Sigmoid colon (tissue), 7 donors: ENCODE data around the gene SHB. TPM values are rescaled to one million over a fixed set of nuclear protein-coding genes. Genes with fewer than 3 reads are reported as not detected.
A peak's percentile ranks its signal among the peaks of the same experiment; 100 is the strongest.

Source experiments
- DNase-seq: peaks from one replicate; pipeline ENCODE4 v3.0.0-alpha.2; 2019
- H3K27ac ChIP-seq, 4 donors: fragments of 200-600 bp; sonication (generic); one replicate each; pipeline ENCODE4 v1.5.1; 2016 to 2019; ENCODE audit warnings: mild to moderate bottlenecking in 1 of 4
- H3K27me3 ChIP-seq, 3 donors: fragments of 200-600 bp; sonication (generic); one replicate each; pipeline ENCODE4 v1.5.1; 2019; ENCODE audit warnings: mild to moderate bottlenecking in 1 of 3
- H3K36me3 ChIP-seq, 4 donors: fragments of 200-600 bp; sonication (generic); one replicate each; pipeline ENCODE4 v1.5.1; 2016 to 2019
- H3K4me1 ChIP-seq, 4 donors: fragments of 200-600 bp; sonication (generic); one replicate each; pipeline ENCODE4 v1.5.1; 2017 to 2019
- H3K4me3 ChIP-seq, 4 donors: fragments of 200-600 bp; sonication (generic); one replicate each; pipeline ENCODE4 v1.5.1; 2017 to 2019; ENCODE audit warnings: mild to moderate bottlenecking in 2 of 4, moderate library complexity in 1 of 4
- H3K9me3 ChIP-seq, 4 donors: fragments of 200-600 bp in 3 of 4; sonication (generic) in 3 of 4; one replicate each; pipeline versions ENCODE4 v1.5.1 to v1.6.1; 2013 to 2019
- EP300 ChIP-seq, 4 donors: sonication (generic); formaldehyde crosslinking; IDR thresholded peaks; one replicate each; pipeline ENCODE4 v1.6.1; 2017; ENCODE audit warnings: antibody characterized with exemption in 4 of 4
- POLR2A ChIP-seq, 2 donors: fragments of 450-650 bp; IDR thresholded peaks; one replicate each; pipeline ENCODE4 v1.6.1; 2016; ENCODE audit warnings: antibody characterized with exemption in 2 of 2, mild to moderate bottlenecking in 2 of 2, moderate library complexity in 2 of 2
- POLR2AphosphoS5 ChIP-seq, 4 donors: sonication (generic); formaldehyde crosslinking; IDR thresholded peaks; one replicate each; pipeline ENCODE4 v1.6.1; 2017; ENCODE audit warnings: antibody characterized with exemption in 4 of 4
- WGBS, 2 donors: extraction: QIAGEN DNeasy Blood & Tissue Kit; methylation state at CpG; one replicate each; pipeline ENCODE4 v1.1.7; 2013; 5-methylcytosine and 5-hydroxymethylcytosine counted together
- intact Hi-C: fragments of 100-400 bp; cut with DNase I; formaldehyde crosslinking; loops from one replicate; pipeline ENCODE4 v1.15.1; 2023
- polyA plus RNA-seq, 3 donors: library from polyadenylated mRNA; stranded (reverse); fragments of 200-250 nt; gene quantifications; one replicate each; pipeline ENCODE4 v1.2.3, GENCODE V29; 2013
- total RNA-seq, 4 donors: library from RNA; depleted of rRNA; stranded (reverse); fragments of >200 nt; gene quantifications; one replicate each; pipeline ENCODE4 v1.1.0, GENCODE V29; 2016
- TF ChIP-seq, protein P1 (sequence below), 4 experiments: fragments of 450-650 bp in 3 of 4; fragments of 200-600 bp in 1 of 4; IDR thresholded peaks; one replicate each; pipeline ENCODE4 v1.5.1; 2016 to 2019; ENCODE audit warnings: antibody characterized with exemption in 4 of 4, mild to moderate bottlenecking in 3 of 4, moderate library complexity in 2 of 4
- donor health status: healthy with polysubstance abuse.
- donor health status: Bipolar disorder and iron deficiency.
- donor health status: healthy.

Gene SHB
- total and polyA plus RNA-seq, 7 donors: 6.8 to 33.7 (median 10.2) TPM

GRCh38 chr9:37950561-37950960 lies 118.5 kb downstream of the SHB start:
- Histone ChIP-seq H3K9me3 (no peaks in the 10 kb centered on the region), H3K4me3 (no peak overlapping the region), H3K27me3 (no peaks in the 10 kb centered on the region), H3K4me1 (peaks cover 0 to 30% (median 18%) of the 10 kb centered on the region in 4 donors), H3K36me3 (peaks cover 0 to 37% (median 2%) of the 10 kb centered on the region in 4 donors), H3K27ac (no peak overlapping the region)
- WGBS, 2 donors: 95 to 97% methylated on average over 12 of the region's 12 CpGs
- intact Hi-C loops: no loop called here
- DNase-seq: no peak
- TF ChIP-seq POLR2AphosphoS5 (IDR thresholded peaks at IDR 0.05) (no peak), POLR2A (IDR thresholded peaks at IDR 0.05) (no peak), EP300 (IDR thresholded peaks at IDR 0.05) (no peak)
- TF ChIP-seq, protein P1, sequence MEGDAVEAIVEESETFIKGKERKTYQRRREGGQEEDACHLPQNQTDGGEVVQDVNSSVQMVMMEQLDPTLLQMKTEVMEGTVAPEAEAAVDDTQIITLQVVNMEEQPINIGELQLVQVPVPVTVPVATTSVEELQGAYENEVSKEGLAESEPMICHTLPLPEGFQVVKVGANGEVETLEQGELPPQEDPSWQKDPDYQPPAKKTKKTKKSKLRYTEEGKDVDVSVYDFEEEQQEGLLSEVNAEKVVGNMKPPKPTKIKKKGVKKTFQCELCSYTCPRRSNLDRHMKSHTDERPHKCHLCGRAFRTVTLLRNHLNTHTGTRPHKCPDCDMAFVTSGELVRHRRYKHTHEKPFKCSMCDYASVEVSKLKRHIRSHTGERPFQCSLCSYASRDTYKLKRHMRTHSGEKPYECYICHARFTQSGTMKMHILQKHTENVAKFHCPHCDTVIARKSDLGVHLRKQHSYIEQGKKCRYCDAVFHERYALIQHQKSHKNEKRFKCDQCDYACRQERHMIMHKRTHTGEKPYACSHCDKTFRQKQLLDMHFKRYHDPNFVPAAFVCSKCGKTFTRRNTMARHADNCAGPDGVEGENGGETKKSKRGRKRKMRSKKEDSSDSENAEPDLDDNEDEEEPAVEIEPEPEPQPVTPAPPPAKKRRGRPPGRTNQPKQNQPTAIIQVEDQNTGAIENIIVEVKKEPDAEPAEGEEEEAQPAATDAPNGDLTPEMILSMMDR (IDR thresholded peaks at IDR 0.05): no peak

DNA sequence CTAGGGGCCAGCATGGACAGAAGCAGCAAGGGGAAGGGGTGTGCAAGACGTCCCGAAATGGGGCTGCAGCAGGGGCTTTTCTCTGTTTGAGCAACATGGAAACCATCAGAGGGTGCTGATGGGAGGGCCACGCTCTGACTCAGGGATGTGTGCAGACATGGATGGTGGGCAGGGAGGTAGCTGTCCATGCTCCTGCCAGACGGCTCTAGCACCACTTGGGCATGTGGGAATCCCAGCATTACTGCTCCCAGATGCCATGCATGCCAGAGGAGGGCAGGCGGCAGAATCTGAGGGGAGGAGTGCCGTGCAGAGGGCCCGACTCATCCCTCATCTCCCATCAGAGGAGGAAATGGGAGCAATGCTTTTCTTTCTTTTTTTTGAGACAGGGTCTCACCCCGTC lies 119.5 kb downstream of the SHB start:
- no peaks in the 10 kb centered on the region for H3K27me3 ChIP-seq
- H3K36me3 ChIP-seq: peaks cover 0 to 28% (median 0%) of the 10 kb centered on the region in 4 donors
- WGBS, 2 donors: 87 to 93% methylated on average over 8 of the region's 8 CpGs
- intact Hi-C loops: no loop called here
- H3K4me1 ChIP-seq: peaks cover 0 to 37% (median 25%) of the 10 kb centered on the region in 4 donors
- TF ChIP-seq, protein P1 (IDR thresholded peaks at IDR 0.05): no peak
- TF ChIP-seq EP300 (IDR thresholded peaks at IDR 0.05): no peak
- no peak for TF ChIP-seq POLR2A (IDR thresholded peaks at IDR 0.05)
- TF ChIP-seq POLR2AphosphoS5 (IDR thresholded peaks at IDR 0.05): no peak
- peak overlapping the region in 1 of 4 donors; percentile 1 for H3K27ac ChIP-seq
- no peak for DNase-seq
- H3K9me3 ChIP-seq: no peaks in the 10 kb centered on the region
- H3K4me3 ChIP-seq: no peak overlapping the region

DNA sequence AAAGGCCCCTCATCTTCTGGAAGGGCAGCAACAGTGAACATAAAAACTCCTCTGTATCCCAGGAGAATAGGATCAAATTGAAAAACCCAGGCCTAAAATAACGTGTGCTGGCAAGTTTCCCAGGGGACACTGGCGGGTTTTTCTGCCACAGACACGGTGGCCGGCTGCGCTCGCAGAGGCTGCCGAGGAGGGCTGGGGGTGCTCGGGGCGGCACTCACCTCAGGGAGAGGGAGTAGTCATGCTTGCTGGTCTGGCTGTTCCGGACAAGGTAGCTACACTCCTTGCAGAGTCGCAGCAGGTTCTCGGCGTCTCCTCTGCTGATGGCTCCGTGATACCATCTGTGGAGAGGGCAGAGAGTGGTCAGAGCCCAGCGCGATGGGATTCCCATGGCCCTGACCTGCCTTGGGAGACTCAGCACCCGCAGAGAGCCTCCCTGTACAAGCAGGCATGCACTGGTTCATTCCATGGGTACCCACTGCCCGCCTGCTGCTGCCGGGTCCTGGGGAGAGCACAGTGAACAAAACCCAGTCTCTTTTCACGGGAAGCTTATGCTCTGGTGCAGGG lies 120.5 kb downstream of the SHB start:
- no peaks in the 10 kb centered on the region for H3K27me3 ChIP-seq
- no peak overlapping the region for H3K4me3 ChIP-seq
- intact Hi-C loops: no loop called here
- no peak for DNase-seq
- TF ChIP-seq, protein P1 (IDR thresholded peaks at IDR 0.05): no peak
- TF ChIP-seq POLR2AphosphoS5 (IDR thresholded peaks at IDR 0.05) (no peak), EP300 (IDR thresholded peaks at IDR 0.05) (no peak), POLR2A (IDR thresholded peaks at IDR 0.05) (no peak)
- H3K36me3 ChIP-seq: peaks cover 0 to 27% (median 0%) of the 10 kb centered on the region in 4 donors
- H3K4me1 ChIP-seq: peaks cover 0 to 37% (median 25%) of the 10 kb centered on the region in 4 donors
- WGBS, 2 donors: 92 to 93% methylated on average over 20 of the region's 20 CpGs
- H3K27ac ChIP-seq: no peak overlapping the region
- no peaks in the 10 kb centered on the region for H3K9me3 ChIP-seq

GRCh38 chr9:37947977-37948376 lies 121.0 kb downstream of the SHB start:
- peaks cover 0 to 37% (median 27%) of the 10 kb centered on the region in 4 donors for H3K4me1 ChIP-seq
- H3K27me3 ChIP-seq: no peaks in the 10 kb centered on the region
- TF ChIP-seq EP300 (IDR thresholded peaks at IDR 0.05): no peak
- TF ChIP-seq, protein P1 (IDR thresholded peaks at IDR 0.05): no peak
- no peak for TF ChIP-seq POLR2AphosphoS5 (IDR thresholded peaks at IDR 0.05)
- TF ChIP-seq POLR2A (IDR thresholded peaks at IDR 0.05): no peak
- DNase-seq: no peak
- no peaks in the 10 kb centered on the region for H3K9me3 ChIP-seq
- intact Hi-C loops: no loop called here
- H3K36me3 ChIP-seq: peaks cover 0 to 27% (median 0%) of the 10 kb centered on the region in 4 donors
- 82 to 91% methylated on average over 9 of the region's 9 CpGs for WGBS, 2 donors
- no peak overlapping the region for H3K4me3 ChIP-seq
- no peak overlapping the region for H3K27ac ChIP-seq

DNA sequence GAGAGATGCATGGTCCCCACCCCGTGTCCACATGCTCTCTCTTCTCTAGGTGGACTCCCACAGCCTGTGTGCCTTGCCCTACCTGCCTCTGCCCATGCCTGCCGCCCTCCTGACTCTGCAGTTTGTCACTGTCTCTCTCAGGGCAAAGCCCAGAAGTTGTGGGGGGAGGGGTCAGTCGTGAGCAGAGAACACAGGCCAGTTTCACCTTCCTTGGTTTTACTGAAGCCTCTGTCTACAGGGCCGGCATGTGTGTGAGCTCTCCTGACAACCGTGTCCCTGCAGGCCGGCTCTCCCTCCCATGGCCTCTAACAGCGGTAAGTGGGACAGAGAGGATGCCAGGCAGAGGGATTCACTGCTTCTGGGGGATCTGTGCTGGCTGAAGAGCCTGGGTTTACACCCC lies 121.6 kb downstream of the SHB start:
- no peak for DNase-seq
- Histone ChIP-seq H3K4me1 (peaks cover 0 to 37% (median 30%) of the 10 kb centered on the region in 4 donors), H3K9me3 (no peaks in the 10 kb centered on the region), H3K27me3 (no peaks in the 10 kb centered on the region), H3K36me3 (peaks cover 0 to 27% (median 0%) of the 10 kb centered on the region in 4 donors), H3K27ac (no peak overlapping the region), H3K4me3 (no peak overlapping the region)
- TF ChIP-seq, protein P1 (IDR thresholded peaks at IDR 0.05): no peak
- TF ChIP-seq POLR2A (IDR thresholded peaks at IDR 0.05): no peak
- no peak for TF ChIP-seq EP300 (IDR thresholded peaks at IDR 0.05)
- TF ChIP-seq POLR2AphosphoS5 (IDR thresholded peaks at IDR 0.05): no peak
- WGBS, 2 donors: 89 to 91% methylated on average over 7 of the region's 7 CpGs
- intact Hi-C loops: no loop called here
